Natural killer cell (primary cell): ENCODE data around the gene KCNJ16. TPM values are rescaled to one million over a fixed set of nuclear protein-coding genes. Genes with fewer than 3 reads are reported as not detected.

Experiments used
- ATAC-seq, 3 donors: fragments of 150-1000 bp in 2 of 3; fragments of 200-7000 bp in 1 of 3; cut with Tn5 transposase; 1 replicate in 1 of 3; 2 replicates in 2 of 3; pipeline ENCODE4 v1.10.0; 2021; ENCODE audit warnings: mild to moderate bottlenecking in 2 of 3, moderate library complexity in 2 of 3
- DNase-seq, 2 donors: peaks; one replicate each; pipeline versions ENCODE4 v3.0.0 to v3.0.0-alpha.2; 2013 to 2021; ENCODE audit warnings: mixed read lengths in 1 of 2
- H3K27ac ChIP-seq: one replicate; pipeline ENCODE4 v1.5.1; 2013; ENCODE audit warnings: mild to moderate bottlenecking, low read length
- H3K27me3 ChIP-seq: one replicate; pipeline ENCODE4 v1.6.1; 2013; ENCODE audit warnings: low read length; ENCODE audit not compliant: control insufficient read depth, insufficient read depth
- H3K36me3 ChIP-seq: one replicate; pipeline ENCODE4 v1.6.1; 2013; ENCODE audit warnings: low read length; ENCODE audit not compliant: control insufficient read depth, insufficient read depth
- H3K4me1 ChIP-seq: one replicate; pipeline ENCODE4 v1.6.1; 2013; ENCODE audit warnings: low read length; ENCODE audit not compliant: control insufficient read depth, insufficient read depth
- H3K4me3 ChIP-seq: one replicate; pipeline ENCODE4 v1.5.1; 2013; ENCODE audit warnings: low read length
- H3K9me3 ChIP-seq: one replicate; pipeline ENCODE4 v1.6.1; 2013; ENCODE audit warnings: low read length; ENCODE audit not compliant: control insufficient read depth, insufficient read depth
- H3K27ac Mint-ChIP-seq, 2 donors: one replicate each; pipeline ENCODE4 v1.8.0; 2022; ENCODE audit warnings: mild to moderate bottlenecking in 2 of 2, mixed read lengths in 2 of 2, moderate library complexity in 1 of 2
- H3K27me3 Mint-ChIP-seq, 2 donors: one replicate each; pipeline ENCODE4 v1.8.0; 2022; ENCODE audit warnings: low read depth in 2 of 2, mixed read lengths in 2 of 2
- H3K36me3 Mint-ChIP-seq: one replicate; pipeline ENCODE4 v1.8.0; 2022; ENCODE audit warnings: mixed read lengths
- H3K4me1 Mint-ChIP-seq, 2 donors: one replicate each; pipeline ENCODE4 v1.8.0; 2022; ENCODE audit warnings: mixed read lengths in 2 of 2
- H3K4me3 Mint-ChIP-seq: one replicate; pipeline ENCODE4 v1.8.0; 2022; ENCODE audit warnings: mild to moderate bottlenecking, moderate library complexity, mixed read lengths
- H3K9me3 Mint-ChIP-seq, 2 donors: one replicate each; pipeline ENCODE4 v1.8.0; 2022; ENCODE audit warnings: mixed read lengths in 2 of 2
- WGBS: methylation state at CpG from one replicate; pipeline ENCODE4 v1.1.7; 2013; ENCODE audit warnings: missing lambda C conversion rate; ENCODE audit not compliant: insufficient coverage; 5-methylcytosine and 5-hydroxymethylcytosine counted together
- intact Hi-C: fragments of 100-400 bp; cut with micrococcal nuclease; formaldehyde crosslinking; loops from one replicate; pipeline ENCODE4 v1.14.2; 2022
- total RNA-seq, 4 donors: library from RNA; stranded (reverse); fragments of 120-200 nt in 1 of 4; gene quantifications; one replicate each; pipeline versions ENCODE4 v1.2.3 to v1.2.4, GENCODE V29; 2013 to 2022
- TF ChIP-seq, protein P1 (sequence below): fragments of 200-600 bp; IDR thresholded peaks from one replicate; pipeline ENCODE4 v1.8.0; 2022; ENCODE audit warnings: antibody characterized with exemption

The KCNJ16 gene
- total RNA-seq, 3 donors from 2014 or later (not counting 1 experiment from before 2014, with no cell fraction given): not detected

DNA sequence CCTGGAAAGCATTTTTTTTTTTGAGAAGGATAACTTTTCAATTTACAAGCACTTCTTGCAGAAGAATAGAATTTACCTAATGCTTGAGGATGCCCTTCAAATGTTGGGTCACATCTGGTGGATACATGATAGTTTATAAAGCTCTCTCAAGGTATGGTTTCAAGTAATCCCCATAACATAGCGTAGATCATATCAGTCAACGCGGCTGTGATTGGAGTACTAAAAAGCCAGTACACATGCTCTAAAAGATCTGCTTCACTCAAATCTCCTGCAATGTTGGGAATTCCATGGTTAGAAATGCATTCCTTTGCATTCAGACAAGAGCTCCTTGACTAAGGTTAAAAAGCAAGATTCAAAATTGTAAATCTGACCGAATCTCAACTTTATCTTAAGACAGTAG lies 3.9 kb upstream of the KCNJ16 start:
- Mint-ChIP-seq H3K36me3 (no peaks in the 10 kb centered on the region), H3K27ac (no peak overlapping the region), H3K27me3 (no peaks in the 10 kb centered on the region), H3K9me3 (peaks cover 0 to 5% of the 10 kb centered on the region in 2 donors), H3K4me3 (no peak overlapping the region), H3K4me1 (no peaks in the 10 kb centered on the region)
- WGBS: 92% methylated on average over 3 of the region's 4 CpGs
- Histone ChIP-seq H3K9me3 (no peaks in the 10 kb centered on the region), H3K4me3 (no peak overlapping the region), H3K27me3 (peaks cover 2% of the 10 kb centered on the region), H3K4me1 (no peaks in the 10 kb centered on the region), H3K27ac (no peak overlapping the region), H3K36me3 (no peaks in the 10 kb centered on the region)
- DNase-seq: no peak
- ATAC-seq: no peak
- TF ChIP-seq, protein P1, sequence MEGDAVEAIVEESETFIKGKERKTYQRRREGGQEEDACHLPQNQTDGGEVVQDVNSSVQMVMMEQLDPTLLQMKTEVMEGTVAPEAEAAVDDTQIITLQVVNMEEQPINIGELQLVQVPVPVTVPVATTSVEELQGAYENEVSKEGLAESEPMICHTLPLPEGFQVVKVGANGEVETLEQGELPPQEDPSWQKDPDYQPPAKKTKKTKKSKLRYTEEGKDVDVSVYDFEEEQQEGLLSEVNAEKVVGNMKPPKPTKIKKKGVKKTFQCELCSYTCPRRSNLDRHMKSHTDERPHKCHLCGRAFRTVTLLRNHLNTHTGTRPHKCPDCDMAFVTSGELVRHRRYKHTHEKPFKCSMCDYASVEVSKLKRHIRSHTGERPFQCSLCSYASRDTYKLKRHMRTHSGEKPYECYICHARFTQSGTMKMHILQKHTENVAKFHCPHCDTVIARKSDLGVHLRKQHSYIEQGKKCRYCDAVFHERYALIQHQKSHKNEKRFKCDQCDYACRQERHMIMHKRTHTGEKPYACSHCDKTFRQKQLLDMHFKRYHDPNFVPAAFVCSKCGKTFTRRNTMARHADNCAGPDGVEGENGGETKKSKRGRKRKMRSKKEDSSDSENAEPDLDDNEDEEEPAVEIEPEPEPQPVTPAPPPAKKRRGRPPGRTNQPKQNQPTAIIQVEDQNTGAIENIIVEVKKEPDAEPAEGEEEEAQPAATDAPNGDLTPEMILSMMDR: no peak
- intact Hi-C loops: no loop called here

DNA sequence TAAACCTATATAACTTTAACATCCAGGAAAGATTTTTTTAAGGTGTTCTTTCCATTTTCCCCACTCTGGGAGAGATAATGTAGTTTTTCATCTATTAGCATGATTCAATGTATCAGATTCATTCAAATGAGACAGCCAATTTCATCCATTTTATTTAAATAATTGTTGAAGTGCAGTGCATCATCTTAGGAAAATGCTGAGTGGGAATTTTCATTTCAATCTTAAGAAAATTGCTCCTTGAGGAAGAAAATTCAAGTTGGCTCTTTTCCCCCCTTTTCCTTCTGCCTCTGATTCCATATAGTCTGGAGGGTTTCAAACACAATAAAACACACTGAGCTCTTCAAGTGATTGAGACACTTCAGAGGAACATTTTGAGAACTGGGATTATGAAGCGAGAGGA lies 3.4 kb upstream of the KCNJ16 start:
- DNase-seq: no peak
- TF ChIP-seq, protein P1: no peak
- Histone ChIP-seq H3K27me3 (peaks cover 2% of the 10 kb centered on the region), H3K9me3 (no peaks in the 10 kb centered on the region), H3K36me3 (no peaks in the 10 kb centered on the region), H3K27ac (no peak overlapping the region), H3K4me1 (no peaks in the 10 kb centered on the region), H3K4me3 (no peak overlapping the region)
- Mint-ChIP-seq H3K27me3 (no peaks in the 10 kb centered on the region), H3K36me3 (no peaks in the 10 kb centered on the region), H3K27ac (no peak overlapping the region), H3K4me1 (no peaks in the 10 kb centered on the region), H3K9me3 (peaks cover 0 to 6% of the 10 kb centered on the region in 2 donors), H3K4me3 (no peak overlapping the region)
- intact Hi-C loops: no loop called here
- WGBS: 83% methylated on average over 1 of the region's 1 CpG
- no peak for ATAC-seq

GRCh38 chr17:70072546-70073309 lies 2.3 kb upstream of the KCNJ16 start:
- H3K4me3 ChIP-seq: no peak overlapping the region
- H3K4me1 ChIP-seq: no peaks in the 10 kb centered on the region
- H3K9me3 ChIP-seq: no peaks in the 10 kb centered on the region
- intact Hi-C loops: no loop called here
- TF ChIP-seq, protein P1: no peak
- H3K27me3 ChIP-seq: peaks cover 2% of the 10 kb centered on the region
- Mint-ChIP-seq H3K9me3 (peaks cover 3 to 6% of the 10 kb centered on the region in 2 donors), H3K36me3 (no peaks in the 10 kb centered on the region), H3K4me1 (no peaks in the 10 kb centered on the region), H3K4me3 (no peak overlapping the region), H3K27ac (no peak overlapping the region), H3K27me3 (no peaks in the 10 kb centered on the region)
- no peak for ATAC-seq
- 41% methylated on average over 4 of the region's 5 CpGs for WGBS
- DNase-seq: no peak
- H3K36me3 ChIP-seq: no peaks in the 10 kb centered on the region
- H3K27ac ChIP-seq: no peak overlapping the region

DNA sequence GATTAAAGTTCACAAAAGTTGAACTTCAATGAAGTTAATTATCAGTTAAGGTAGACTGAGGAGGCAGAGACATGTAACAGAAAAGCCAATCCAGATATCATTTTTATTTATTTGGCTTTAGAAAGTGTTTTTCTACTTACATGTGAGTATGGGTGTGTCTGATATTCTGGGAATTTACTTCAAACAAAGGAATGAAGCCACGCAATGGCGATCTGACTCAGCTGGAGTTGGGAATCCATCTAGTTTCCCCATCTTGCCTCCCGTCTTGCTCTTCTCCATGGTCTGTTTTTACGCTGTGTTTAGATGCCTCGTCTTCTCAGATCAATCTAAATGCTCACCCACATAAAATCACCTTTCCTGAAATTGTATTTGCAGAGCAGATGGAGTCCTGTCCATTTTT lies 1.7 kb upstream of the KCNJ16 start:
- ATAC-seq: no peak
- intact Hi-C loops: no loop called here
- no peaks in the 10 kb centered on the region for H3K36me3 ChIP-seq
- H3K4me1 ChIP-seq: no peaks in the 10 kb centered on the region
- no peak overlapping the region for H3K27ac ChIP-seq
- TF ChIP-seq, protein P1: no peak
- no peak overlapping the region for H3K4me3 ChIP-seq
- H3K4me3 Mint-ChIP-seq: no peak overlapping the region
- peaks cover 2% of the 10 kb centered on the region for H3K27me3 ChIP-seq
- no peak overlapping the region for H3K27ac Mint-ChIP-seq
- peaks cover 3 to 6% of the 10 kb centered on the region in 2 donors for H3K9me3 Mint-ChIP-seq
- no peaks in the 10 kb centered on the region for H3K27me3 Mint-ChIP-seq
- no peak for DNase-seq
- H3K36me3 Mint-ChIP-seq: no peaks in the 10 kb centered on the region
- 94% methylated on average over 5 of the region's 5 CpGs for WGBS
- no peaks in the 10 kb centered on the region for H3K4me1 Mint-ChIP-seq
- H3K9me3 ChIP-seq: no peaks in the 10 kb centered on the region
